ENCODE results near the gene IMMP2L. TPM values are rescaled to one million over a fixed set of nuclear protein-coding genes. Genes with fewer than 3 reads are reported as not detected.

The IMMP2L gene
- total and polyA plus RNA-seq, 2 of the 13 experiments (the other 11 are each of a cell fraction or from before 2014, with no cell fraction given) = 7.8 to 16.9 TPM

GRCh38 chr7:111029141-111029572 lies 533.1 kb downstream of the IMMP2L start (continued):
- TF ChIP-seq NR2F1 (CRISPR knock-in tag; IDR thresholded peaks at IDR 0.05) (peak; percentile 64 to 75; a peak in 3 of 4 replicates), POLR2AphosphoS5 (IDR thresholded peaks at IDR 0.05; ENCODE audit: low read depth, low read length) (no peak), KLF16 (CRISPR knock-in tag; IDR thresholded peaks at IDR 0.05) (peak in 1 of 2 experiments; percentile 72; a peak in 2 of 4 replicates), NFIC (IDR thresholded peaks at IDR 0.05; ENCODE audit: low read length) (peak; percentile 73; the same call in 1 of the 2 replicates), BATF2 (CRISPR knock-in tag; IDR thresholded peaks at IDR 0.05) (no peak), ZMYM2 (CRISPR knock-in tag; IDR thresholded peaks at IDR 0.05) (no peak), CHD2 (IDR thresholded peaks at IDR 0.05; ENCODE audit: low read depth, low read length) (no peak), NFKB2 (CRISPR knock-in tag; IDR thresholded peaks at IDR 0.05; ENCODE audit: borderline replicate concordance) (no peak), LBX2 (CRISPR knock-in tag; IDR thresholded peaks at IDR 0.05; ENCODE audit: borderline replicate concordance) (no peak), TBX2 (CRISPR knock-in tag; IDR thresholded peaks at IDR 0.05; ENCODE audit: borderline replicate concordance) (peak; percentile 80), ZKSCAN8 (CRISPR knock-in tag; IDR thresholded peaks at IDR 0.05; ENCODE audit: borderline replicate concordance) (peak; percentile 47; the same call in 1 of the 2 replicates), ZNF264 (CRISPR knock-in tag; IDR thresholded peaks at IDR 0.05) (peak; percentile 65; the same call in 1 of the 2 replicates), SAP130 (CRISPR knock-in tag; IDR thresholded peaks at IDR 0.05; ENCODE audit: low read depth) (peak; percentile 50; the same call in 1 of the 2 replicates), MEIS2 (CRISPR knock-in tag; IDR thresholded peaks at IDR 0.05) (peak; percentile 21; the same call in 1 of the 2 replicates), NFIB (CRISPR knock-in tag; IDR thresholded peaks at IDR 0.05; ENCODE audit: borderline replicate concordance) (no peak), IRX3 (CRISPR knock-in tag; IDR thresholded peaks at IDR 0.05; ENCODE audit: borderline replicate concordance, low read depth) (no peak), ZNF30 (CRISPR knock-in tag; IDR thresholded peaks at IDR 0.05) (no peak), GABPA (IDR thresholded peaks at IDR 0.05; ENCODE audit: low read depth, low read length) (no peak), GABPA (CRISPR knock-in tag; IDR thresholded peaks at IDR 0.05; ENCODE audit: low read depth) (0 out of 2 replicates have a peak, but pooled peaks have one; percentile 24), TIGD3 (CRISPR knock-in tag; IDR thresholded peaks at IDR 0.05; ENCODE audit: borderline replicate concordance) (no peak), ZNF609 (CRISPR knock-in tag; IDR thresholded peaks at IDR 0.05; ENCODE audit: borderline replicate concordance) (peak; percentile 77; the same call in 1 of the 2 replicates), KAT8 (CRISPR knock-in tag; IDR thresholded peaks at IDR 0.05) (peak; percentile 77)

Data from HepG2 (cell line).